GM23338 (cell line): ENCODE measurements around the gene GRIN3A. TPM values are rescaled to one million over a fixed set of nuclear protein-coding genes. Genes with fewer than 3 reads are reported as not detected.

Experiments
- EZH2 ChIP-seq: fragments of 200-600 bp; sonication (generic); IDR thresholded peaks from one replicate; pipeline ENCODE4 v1.8.0; 2017; ENCODE audit warnings: antibody characterized with exemption, mild to moderate bottlenecking, low read depth; ENCODE audit not compliant: unreplicated experiment
- EZH2phosphoT487 ChIP-seq: fragments of 200-600 bp; sonication (generic); IDR thresholded peaks from one replicate; pipeline ENCODE4 v1.8.1; 2018; ENCODE audit warnings: antibody characterized with exemption; ENCODE audit not compliant: unreplicated experiment
- STAT1 ChIP-seq: IDR thresholded peaks from one replicate; pipeline ENCODE4 v1.6.1; 2016; ENCODE audit warnings: antibody characterized with exemption; ENCODE audit not compliant: unreplicated experiment
- ZNF331 ChIP-seq: fragments of 250-450 bp; sonication (Bioruptor Pico); IDR thresholded peaks from 2 replicates; pipeline ENCODE4 v1.5.0; 2020; ENCODE audit warnings: low read depth, mild to moderate bottlenecking, moderate library complexity
- polyA plus RNA-seq: library from polyadenylated mRNA; unstranded; fragments of >200 nt; fragmentation: Nextera tagmentation; extraction: Ambion mirVana; gene quantifications from 2 replicates; pipeline ENCODE4 v1.2.1, GENCODE V29; 2016
- total RNA-seq: library from RNA; depleted of rRNA; stranded (reverse); fragments of >200 nt; shearing (Covaris generic); gene quantifications from 2 replicates; pipeline ENCODE4 v1.2.3, GENCODE V29; 2014
- TF ChIP-seq, protein P1 (sequence below): fragments of 250-450 bp; sonication (Bioruptor Pico); IDR thresholded peaks from 2 replicates; pipeline ENCODE4 v1.5.0; 2020; ENCODE audit warnings: mild to moderate bottlenecking, moderate library complexity
- TF ChIP-seq, protein P2 (sequence below): IDR thresholded peaks from one replicate; pipeline ENCODE4 v1.6.1; 2018; ENCODE audit warnings: antibody characterized with exemption; ENCODE audit not compliant: unreplicated experiment
- TF ChIP-seq, protein P3 (sequence below), 2 experiments: fragments of 200-600 bp in 1 of 2; sonication (generic) in 1 of 2; conservative IDR thresholded peaks; 2 replicates each; pipeline versions ENCODE4 v1.5.1 to v1.6.1; 2016 to 2017; ENCODE audit warnings: antibody characterized with exemption in 2 of 2, low read depth in 2 of 2, mild to moderate bottlenecking in 2 of 2, moderate library complexity in 1 of 2

Gene GRIN3A
- total and polyA plus RNA-seq, 2 experiments from 2014 or later = 0.03 to 0.05 TPM

DNA sequence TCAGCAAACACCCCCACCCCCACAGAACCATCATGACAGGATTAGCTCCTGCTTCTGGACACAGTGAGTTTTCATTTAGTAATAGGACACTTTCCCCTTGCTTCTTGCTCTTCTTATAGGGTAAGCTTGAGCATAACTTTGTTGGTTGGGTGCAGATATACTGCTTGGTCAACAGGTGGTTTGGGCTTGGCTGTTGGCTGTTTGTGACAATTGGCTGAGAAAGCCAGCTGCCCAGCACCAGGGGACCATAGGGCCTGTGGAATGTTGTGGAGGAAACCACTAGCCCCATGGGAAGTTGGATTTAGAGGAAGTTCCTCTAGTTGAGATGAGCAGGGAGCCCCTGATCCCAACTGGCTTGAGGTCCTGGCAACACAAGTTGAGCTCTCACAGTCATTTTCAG is 174.2 kb downstream of the GRIN3A start (continued):
- TF ChIP-seq, protein P1, sequence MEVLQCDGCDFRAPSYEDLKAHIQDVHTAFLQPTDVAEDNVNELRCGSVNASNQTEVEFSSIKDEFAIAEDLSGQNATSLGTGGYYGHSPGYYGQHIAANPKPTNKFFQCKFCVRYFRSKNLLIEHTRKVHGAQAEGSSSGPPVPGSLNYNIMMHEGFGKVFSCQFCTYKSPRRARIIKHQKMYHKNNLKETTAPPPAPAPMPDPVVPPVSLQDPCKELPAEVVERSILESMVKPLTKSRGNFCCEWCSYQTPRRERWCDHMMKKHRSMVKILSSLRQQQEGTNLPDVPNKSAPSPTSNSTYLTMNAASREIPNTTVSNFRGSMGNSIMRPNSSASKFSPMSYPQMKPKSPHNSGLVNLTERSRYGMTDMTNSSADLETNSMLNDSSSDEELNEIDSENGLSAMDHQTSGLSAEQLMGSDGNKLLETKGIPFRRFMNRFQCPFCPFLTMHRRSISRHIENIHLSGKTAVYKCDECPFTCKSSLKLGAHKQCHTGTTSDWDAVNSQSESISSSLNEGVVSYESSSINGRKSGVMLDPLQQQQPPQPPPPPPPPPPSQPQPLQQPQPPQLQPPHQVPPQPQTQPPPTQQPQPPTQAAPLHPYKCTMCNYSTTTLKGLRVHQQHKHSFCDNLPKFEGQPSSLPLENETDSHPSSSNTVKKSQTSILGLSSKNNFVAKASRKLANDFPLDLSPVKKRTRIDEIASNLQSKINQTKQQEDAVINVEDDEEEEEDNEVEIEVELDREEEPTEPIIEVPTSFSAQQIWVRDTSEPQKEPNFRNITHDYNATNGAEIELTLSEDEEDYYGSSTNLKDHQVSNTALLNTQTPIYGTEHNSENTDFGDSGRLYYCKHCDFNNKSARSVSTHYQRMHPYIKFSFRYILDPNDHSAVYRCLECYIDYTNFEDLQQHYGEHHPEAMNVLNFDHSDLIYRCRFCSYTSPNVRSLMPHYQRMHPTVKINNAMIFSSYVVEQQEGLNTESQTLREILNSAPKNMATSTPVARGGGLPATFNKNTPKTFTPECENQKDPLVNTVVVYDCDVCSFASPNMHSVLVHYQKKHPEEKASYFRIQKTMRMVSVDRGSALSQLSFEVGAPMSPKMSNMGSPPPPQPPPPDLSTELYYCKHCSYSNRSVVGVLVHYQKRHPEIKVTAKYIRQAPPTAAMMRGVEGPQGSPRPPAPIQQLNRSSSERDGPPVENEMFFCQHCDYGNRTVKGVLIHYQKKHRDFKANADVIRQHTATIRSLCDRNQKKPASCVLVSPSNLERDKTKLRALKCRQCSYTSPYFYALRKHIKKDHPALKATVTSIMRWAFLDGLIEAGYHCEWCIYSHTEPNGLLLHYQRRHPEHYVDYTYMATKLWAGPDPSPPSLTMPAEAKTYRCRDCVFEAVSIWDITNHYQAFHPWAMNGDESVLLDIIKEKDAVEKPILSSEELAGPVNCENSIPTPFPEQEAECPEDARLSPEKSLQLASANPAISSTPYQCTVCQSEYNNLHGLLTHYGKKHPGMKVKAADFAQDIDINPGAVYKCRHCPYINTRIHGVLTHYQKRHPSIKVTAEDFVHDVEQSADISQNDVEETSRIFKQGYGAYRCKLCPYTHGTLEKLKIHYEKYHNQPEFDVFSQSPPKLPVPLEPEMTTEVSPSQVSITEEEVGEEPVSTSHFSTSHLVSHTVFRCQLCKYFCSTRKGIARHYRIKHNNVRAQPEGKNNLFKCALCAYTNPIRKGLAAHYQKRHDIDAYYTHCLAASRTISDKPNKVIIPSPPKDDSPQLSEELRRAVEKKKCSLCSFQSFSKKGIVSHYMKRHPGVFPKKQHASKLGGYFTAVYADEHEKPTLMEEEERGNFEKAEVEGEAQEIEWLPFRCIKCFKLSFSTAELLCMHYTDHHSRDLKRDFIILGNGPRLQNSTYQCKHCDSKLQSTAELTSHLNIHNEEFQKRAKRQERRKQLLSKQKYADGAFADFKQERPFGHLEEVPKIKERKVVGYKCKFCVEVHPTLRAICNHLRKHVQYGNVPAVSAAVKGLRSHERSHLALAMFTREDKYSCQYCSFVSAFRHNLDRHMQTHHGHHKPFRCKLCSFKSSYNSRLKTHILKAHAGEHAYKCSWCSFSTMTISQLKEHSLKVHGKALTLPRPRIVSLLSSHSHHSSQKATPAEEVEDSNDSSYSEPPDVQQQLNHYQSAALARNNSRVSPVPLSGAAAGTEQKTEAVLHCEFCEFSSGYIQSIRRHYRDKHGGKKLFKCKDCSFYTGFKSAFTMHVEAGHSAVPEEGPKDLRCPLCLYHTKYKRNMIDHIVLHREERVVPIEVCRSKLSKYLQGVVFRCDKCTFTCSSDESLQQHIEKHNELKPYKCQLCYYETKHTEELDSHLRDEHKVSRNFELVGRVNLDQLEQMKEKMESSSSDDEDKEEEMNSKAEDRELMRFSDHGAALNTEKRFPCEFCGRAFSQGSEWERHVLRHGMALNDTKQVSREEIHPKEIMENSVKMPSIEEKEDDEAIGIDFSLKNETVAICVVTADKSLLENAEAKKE (CRISPR knock-in tag) = no peak
- TF ChIP-seq EZH2 = no peak
- TF ChIP-seq EZH2phosphoT487 = no peak
- TF ChIP-seq, protein P2, sequence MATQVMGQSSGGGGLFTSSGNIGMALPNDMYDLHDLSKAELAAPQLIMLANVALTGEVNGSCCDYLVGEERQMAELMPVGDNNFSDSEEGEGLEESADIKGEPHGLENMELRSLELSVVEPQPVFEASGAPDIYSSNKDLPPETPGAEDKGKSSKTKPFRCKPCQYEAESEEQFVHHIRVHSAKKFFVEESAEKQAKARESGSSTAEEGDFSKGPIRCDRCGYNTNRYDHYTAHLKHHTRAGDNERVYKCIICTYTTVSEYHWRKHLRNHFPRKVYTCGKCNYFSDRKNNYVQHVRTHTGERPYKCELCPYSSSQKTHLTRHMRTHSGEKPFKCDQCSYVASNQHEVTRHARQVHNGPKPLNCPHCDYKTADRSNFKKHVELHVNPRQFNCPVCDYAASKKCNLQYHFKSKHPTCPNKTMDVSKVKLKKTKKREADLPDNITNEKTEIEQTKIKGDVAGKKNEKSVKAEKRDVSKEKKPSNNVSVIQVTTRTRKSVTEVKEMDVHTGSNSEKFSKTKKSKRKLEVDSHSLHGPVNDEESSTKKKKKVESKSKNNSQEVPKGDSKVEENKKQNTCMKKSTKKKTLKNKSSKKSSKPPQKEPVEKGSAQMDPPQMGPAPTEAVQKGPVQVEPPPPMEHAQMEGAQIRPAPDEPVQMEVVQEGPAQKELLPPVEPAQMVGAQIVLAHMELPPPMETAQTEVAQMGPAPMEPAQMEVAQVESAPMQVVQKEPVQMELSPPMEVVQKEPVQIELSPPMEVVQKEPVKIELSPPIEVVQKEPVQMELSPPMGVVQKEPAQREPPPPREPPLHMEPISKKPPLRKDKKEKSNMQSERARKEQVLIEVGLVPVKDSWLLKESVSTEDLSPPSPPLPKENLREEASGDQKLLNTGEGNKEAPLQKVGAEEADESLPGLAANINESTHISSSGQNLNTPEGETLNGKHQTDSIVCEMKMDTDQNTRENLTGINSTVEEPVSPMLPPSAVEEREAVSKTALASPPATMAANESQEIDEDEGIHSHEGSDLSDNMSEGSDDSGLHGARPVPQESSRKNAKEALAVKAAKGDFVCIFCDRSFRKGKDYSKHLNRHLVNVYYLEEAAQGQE = no peak
- TF ChIP-seq STAT1 = no peak
- no peak for TF ChIP-seq ZNF331
- TF ChIP-seq, protein P3, sequence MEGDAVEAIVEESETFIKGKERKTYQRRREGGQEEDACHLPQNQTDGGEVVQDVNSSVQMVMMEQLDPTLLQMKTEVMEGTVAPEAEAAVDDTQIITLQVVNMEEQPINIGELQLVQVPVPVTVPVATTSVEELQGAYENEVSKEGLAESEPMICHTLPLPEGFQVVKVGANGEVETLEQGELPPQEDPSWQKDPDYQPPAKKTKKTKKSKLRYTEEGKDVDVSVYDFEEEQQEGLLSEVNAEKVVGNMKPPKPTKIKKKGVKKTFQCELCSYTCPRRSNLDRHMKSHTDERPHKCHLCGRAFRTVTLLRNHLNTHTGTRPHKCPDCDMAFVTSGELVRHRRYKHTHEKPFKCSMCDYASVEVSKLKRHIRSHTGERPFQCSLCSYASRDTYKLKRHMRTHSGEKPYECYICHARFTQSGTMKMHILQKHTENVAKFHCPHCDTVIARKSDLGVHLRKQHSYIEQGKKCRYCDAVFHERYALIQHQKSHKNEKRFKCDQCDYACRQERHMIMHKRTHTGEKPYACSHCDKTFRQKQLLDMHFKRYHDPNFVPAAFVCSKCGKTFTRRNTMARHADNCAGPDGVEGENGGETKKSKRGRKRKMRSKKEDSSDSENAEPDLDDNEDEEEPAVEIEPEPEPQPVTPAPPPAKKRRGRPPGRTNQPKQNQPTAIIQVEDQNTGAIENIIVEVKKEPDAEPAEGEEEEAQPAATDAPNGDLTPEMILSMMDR (conservative IDR thresholded peaks at IDR 0.05; ENCODE audit: low read depth in 2 of 2) = no peak
